Muscle layer of duodenum (tissue), 2 donors: ENCODE results near the gene ANKH.
"Not testable (repeated sequence)": the region's sequence is repeated elsewhere in the genome, so short reads cannot be mapped to it uniquely, and the experiment has no call there.

ENCODE experiments used
- H3K27ac ChIP-seq: one replicate; pipeline ENCODE4 v1.7.0; 2013; ENCODE audit warnings: mild to moderate bottlenecking, low read length
- H3K27me3 ChIP-seq: one replicate; pipeline ENCODE4 v1.7.0; 2013; ENCODE audit warnings: low read depth, mild to moderate bottlenecking, control low read depth, low read length
- H3K36me3 ChIP-seq, 2 donors: one replicate each; pipeline ENCODE4 v1.7.0; 2013; ENCODE audit warnings: low read length in 2 of 2, control low read depth in 1 of 2, mild to moderate bottlenecking in 1 of 2; ENCODE audit not compliant: insufficient read depth in 2 of 2, control insufficient read depth in 1 of 2
- H3K4me1 ChIP-seq, 2 donors: one replicate each; pipeline ENCODE4 v1.7.0; 2013; ENCODE audit warnings: low read length in 2 of 2, mild to moderate bottlenecking in 2 of 2, control low read depth in 1 of 2, moderate library complexity in 1 of 2; ENCODE audit not compliant: insufficient read depth in 2 of 2, control insufficient read depth in 1 of 2
- H3K4me3 ChIP-seq, 2 donors: one replicate each; pipeline ENCODE4 v1.7.0; 2013; ENCODE audit warnings: low read length in 2 of 2, low read depth in 1 of 2, mild to moderate bottlenecking in 1 of 2
- H3K9me3 ChIP-seq, 2 donors: one replicate each; pipeline ENCODE4 v1.7.0; 2013; ENCODE audit warnings: low read length in 2 of 2, control low read depth in 1 of 2, mild to moderate bottlenecking in 1 of 2; ENCODE audit not compliant: control insufficient read depth in 1 of 2
- donor health status: healthy.

ANKH gene

DNA sequence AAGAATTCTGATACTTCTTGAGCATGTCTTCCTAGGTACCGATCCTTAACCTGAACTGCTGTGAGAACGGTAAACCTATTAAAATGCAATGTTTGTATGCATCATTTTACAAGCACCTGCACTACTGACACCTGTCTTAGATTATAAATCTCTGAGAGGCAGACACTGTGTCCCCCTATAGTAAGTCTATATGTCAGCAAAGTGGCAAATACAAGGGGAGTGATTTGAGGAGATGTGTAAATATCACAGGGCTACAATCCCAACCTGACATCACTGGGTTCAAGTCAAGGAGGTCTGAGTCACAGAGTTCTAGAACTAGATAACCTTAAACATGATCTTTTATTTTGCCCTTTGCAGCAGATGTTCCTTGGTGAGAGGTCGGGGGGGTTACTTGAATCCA, 64.1 kb downstream of the ANKH start:
- H3K9me3 ChIP-seq = no peaks in the 10 kb centered on the region
- peaks cover 0 to 2% of the 10 kb centered on the region in 2 donors for H3K4me1 ChIP-seq
- H3K27me3 ChIP-seq = no peaks in the 10 kb centered on the region
- no peak overlapping the region for H3K27ac ChIP-seq
- no peaks in the 10 kb centered on the region for H3K36me3 ChIP-seq
- H3K4me3 ChIP-seq = no peak overlapping the region

DNA sequence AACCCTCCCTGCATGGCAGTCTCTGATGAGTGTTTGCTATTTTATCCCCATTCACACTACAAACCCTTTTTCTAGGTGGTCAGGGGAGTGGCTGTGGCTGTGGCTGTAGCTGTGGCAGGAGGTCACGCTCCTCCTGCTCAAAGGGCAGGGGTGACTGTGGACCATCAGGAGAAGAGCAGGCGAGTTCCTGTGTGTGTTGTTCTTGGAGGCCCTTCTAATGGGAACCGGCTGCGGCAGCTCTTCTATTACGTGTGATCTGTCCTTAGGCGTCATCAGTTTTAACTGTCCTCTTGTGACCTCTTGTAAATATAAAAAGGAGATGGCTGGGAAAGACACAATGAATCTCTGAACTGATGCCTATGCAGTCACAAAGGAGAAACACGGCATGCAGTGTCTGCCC, 65.1 kb downstream of the ANKH start:
- Histone ChIP-seq H3K4me3 (no peak overlapping the region), H3K27ac (no peak overlapping the region), H3K27me3 (no peaks in the 10 kb centered on the region), H3K4me1 (peaks cover 0 to 2% of the 10 kb centered on the region in 2 donors), H3K36me3 (no peaks in the 10 kb centered on the region), H3K9me3 (no peaks in the 10 kb centered on the region)

DNA sequence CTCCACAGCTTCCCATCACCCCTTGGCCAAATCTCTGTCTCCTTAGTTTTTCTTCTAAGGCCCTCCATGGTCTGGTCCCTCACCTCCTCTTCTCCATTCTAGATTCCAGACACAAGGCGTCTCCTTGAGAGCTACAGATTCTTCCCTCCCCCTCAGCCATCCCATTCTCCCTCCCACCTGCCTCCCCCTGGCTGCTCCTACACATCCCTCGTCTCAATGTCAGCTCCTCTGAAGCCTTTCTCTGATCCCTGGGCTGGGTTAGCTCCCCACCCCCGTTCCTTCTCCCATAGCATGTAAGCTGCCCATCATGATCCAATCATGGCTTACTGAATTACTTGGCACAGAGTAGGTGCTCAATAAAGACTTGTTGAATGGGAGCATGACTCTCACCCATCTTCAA, 69.0 kb downstream of the ANKH start:
- Histone ChIP-seq H3K4me3 (no peak overlapping the region), H3K27me3 (no peaks in the 10 kb centered on the region), H3K27ac (no peak overlapping the region), H3K36me3 (no peaks in the 10 kb centered on the region), H3K4me1 (peaks cover 0 to 2% of the 10 kb centered on the region in 2 donors), H3K9me3 (no peaks in the 10 kb centered on the region)

DNA sequence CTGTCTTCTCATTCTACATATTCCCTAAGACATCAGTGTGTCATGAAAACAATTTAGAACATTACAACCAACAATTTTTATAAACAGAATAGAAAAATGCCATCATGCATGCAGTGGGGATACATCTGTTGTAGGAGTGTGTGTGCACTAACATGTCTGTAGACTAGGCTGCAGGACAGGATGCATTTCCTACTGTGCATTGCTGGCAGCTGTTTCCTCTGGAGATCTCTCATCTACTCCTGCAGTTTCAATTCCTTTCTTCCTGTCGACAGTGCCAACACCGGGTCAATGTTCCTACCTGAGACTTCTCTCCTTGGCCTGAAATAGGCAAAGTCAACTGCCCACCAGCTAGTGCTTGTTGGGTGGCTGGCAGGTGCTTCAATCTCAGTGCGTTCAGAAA, 69.8 kb downstream of the ANKH start:
- no peaks in the 10 kb centered on the region for H3K9me3 ChIP-seq
- no peak overlapping the region for H3K4me3 ChIP-seq
- H3K36me3 ChIP-seq = no peaks in the 10 kb centered on the region
- no peaks in the 10 kb centered on the region for H3K27me3 ChIP-seq
- peaks cover 0 to 2% of the 10 kb centered on the region in 2 donors for H3K4me1 ChIP-seq
- H3K27ac ChIP-seq = no peak overlapping the region

DNA sequence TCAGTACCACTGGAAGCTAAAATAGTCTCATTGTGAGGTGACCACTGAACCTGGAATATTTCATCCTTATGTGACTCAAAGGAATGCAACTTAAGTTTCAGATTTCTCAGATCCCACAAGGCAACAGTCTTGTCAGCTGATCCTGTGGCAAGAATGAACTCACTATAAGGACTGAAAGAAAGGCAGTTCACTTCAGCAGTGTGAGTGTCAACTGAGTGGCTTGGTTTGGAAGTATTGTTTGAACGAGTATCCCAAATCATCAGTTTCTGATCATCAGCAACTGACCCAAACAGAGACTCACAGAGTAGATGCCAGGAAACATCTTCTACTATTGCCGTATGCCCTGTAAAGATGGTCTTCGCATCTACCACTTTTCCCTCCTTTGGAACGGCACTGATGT, 74.2 kb downstream of the ANKH start:
- H3K27ac ChIP-seq, H3K9me3 ChIP-seq, H3K27me3 ChIP-seq, H3K36me3 ChIP-seq, H3K4me3 ChIP-seq, H3K4me1 ChIP-seq: not testable (repeated sequence)

DNA sequence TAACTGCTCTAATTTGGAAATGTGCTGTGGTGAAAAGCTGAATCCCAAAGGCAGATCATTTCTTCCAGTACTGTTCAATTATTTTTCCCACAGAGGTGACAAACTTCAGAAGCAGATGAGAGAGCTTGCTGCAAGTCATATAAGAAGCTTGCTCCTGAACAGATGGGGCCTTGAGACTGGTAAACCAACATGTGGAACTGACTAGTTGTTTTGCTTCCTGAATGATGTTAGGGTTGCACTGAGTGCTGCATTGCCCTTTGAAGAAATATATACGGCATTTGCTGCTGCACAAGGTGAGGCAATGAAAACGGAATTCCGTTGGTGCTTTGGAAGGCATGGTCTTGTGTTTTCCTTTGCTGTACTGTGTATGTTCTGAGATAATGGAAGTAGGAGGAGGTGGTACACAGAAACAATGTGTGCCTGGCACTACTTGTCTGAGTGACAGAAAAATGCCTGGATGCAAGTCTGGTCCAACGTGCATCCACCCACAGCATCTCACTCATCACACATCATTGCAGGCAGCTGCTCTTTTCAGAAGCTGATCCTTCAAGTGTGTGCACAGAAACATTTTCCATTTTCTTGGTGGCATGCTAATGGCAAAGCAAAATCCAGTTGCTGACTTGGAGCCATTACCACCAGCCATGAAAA, 76.9 kb downstream of the ANKH start:
- H3K27me3 ChIP-seq = no peaks in the 10 kb centered on the region
- H3K9me3 ChIP-seq = no peaks in the 10 kb centered on the region
- no peaks in the 10 kb centered on the region for H3K4me1 ChIP-seq
- H3K36me3 ChIP-seq = peaks cover 0 to 4% of the 10 kb centered on the region in 2 donors
- no peak overlapping the region for H3K4me3 ChIP-seq
- no peak overlapping the region for H3K27ac ChIP-seq

DNA sequence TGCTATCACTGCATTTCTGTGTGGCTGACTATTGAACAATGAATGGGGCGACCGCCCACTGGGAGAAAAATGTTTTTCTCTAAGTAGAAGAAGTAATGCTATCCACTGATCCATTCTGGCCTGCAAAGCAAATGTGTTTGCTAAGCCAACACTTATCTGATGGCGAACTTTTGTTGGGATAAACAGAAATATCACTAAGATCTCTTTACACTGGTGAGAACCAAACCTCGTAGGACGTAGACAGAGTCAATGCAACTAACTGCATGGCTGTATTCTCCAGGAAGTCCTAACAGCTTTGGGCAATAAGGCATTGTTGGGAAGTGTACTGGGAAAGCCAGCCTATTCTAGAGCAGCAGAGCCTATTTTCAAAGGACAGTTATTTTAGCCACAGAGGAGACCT, 77.7 kb downstream of the ANKH start:
- H3K9me3 ChIP-seq = no peaks in the 10 kb centered on the region
- no peak overlapping the region for H3K4me3 ChIP-seq
- H3K4me1 ChIP-seq = no peaks in the 10 kb centered on the region
- H3K27me3 ChIP-seq = no peaks in the 10 kb centered on the region
- peaks cover 0 to 4% of the 10 kb centered on the region in 2 donors for H3K36me3 ChIP-seq
- H3K27ac ChIP-seq = no peak overlapping the region

DNA sequence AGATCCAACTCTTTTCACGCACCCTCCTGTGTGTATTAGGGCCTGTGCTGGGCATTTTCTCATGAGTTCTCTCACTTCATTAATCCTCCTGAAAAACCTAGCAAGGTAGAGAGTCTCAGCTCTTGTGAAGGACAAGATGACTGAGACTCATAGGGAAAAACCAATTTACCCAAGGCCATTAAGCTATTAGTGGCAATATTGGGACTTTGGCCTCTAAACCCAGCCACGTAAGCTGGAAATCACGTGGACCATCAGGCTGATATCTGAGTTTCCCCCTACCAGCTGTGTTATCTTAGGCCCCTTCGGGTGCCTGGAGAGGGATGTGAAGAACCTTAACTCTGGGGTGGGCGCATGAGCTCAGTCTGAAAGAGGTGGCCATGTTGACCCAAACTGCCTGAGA, 80.7 kb downstream of the ANKH start:
- no peak overlapping the region for H3K4me3 ChIP-seq
- no peaks in the 10 kb centered on the region for H3K27me3 ChIP-seq
- no peak overlapping the region for H3K27ac ChIP-seq
- H3K36me3 ChIP-seq = peaks cover 0 to 4% of the 10 kb centered on the region in 2 donors
- no peaks in the 10 kb centered on the region for H3K9me3 ChIP-seq
- no peaks in the 10 kb centered on the region for H3K4me1 ChIP-seq

DNA sequence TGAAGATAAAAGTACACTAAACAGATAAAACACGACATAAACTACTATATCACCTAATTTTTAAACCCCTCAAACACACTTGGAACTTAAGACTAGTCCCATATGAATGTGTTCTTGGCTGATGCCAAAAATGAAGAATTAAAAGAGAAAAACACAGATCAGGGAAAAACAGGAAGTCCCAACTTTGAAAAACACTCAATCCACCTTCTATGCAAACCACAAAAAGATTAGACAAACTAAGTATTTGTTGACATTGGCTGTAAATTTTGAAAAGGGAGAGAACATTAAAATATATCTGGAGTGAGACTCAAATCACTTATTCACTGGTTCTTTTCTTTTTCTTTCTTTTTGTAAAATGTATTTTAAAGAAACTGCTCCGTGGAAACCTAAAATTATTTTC, 81.4 kb downstream of the ANKH start:
- H3K9me3 ChIP-seq = no peaks in the 10 kb centered on the region
- H3K4me3 ChIP-seq = no peak overlapping the region
- H3K36me3 ChIP-seq = peaks cover 0 to 4% of the 10 kb centered on the region in 2 donors
- H3K27me3 ChIP-seq = no peaks in the 10 kb centered on the region
- H3K4me1 ChIP-seq = no peaks in the 10 kb centered on the region
- no peak overlapping the region for H3K27ac ChIP-seq

DNA sequence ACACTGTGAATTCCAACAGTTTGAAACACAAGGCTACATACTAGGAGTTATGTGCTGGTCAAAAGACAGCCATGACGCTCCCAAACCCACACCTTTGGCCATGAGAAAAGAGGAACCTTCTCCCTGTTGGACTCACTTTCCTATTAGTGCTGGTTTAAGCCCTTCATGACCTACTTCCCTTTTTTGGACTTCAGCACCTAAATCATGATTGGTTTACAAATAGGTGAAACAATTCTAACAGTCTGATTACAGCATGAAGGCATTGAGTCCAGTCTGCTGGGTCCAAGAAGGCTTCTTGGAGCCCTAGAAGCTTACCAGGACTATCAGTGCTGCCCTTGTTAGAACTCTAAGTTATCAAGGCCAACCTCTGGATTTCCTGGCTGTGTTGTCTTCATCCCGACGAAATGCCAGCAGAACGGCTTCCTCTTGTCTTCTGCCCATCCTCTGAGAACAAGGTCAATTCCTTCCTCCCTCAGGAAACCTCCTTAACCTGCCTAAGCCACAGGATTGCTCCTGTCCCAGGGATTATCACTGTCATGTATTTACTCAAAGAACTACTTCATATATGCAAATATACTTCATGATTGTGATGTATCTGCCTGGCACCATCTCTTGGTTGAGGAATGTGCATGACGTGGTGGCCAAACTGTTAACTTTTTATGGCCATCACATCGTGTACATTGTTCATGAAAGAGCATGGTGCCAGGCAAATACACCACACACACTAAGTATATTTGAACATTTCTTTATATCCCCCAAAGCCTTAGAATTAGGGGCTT, 83.6 kb downstream of the ANKH start:
- Histone ChIP-seq H3K4me1 (no peaks in the 10 kb centered on the region), H3K27ac (no peak overlapping the region)

DNA sequence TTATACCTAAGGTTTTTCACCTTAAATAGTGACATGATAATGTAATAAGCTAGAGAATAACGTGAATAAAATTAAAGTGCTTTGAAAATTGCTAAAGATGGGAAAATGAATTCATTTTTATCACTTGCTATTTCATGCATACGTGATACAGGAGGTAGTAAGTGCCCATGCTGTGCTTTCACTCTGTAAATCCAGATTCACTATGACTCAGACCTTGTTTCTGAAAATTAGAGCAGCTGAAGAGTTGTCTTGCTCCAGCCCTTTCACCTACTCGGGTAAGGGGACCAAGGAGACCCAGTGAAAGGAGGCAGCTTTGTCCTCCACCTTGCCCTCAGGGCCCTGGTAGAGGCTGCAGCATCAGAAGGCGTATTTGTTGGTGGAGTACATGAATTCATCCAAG, 87.9 kb downstream of the ANKH start:
- H3K9me3 ChIP-seq = no peaks in the 10 kb centered on the region
- no peaks in the 10 kb centered on the region for H3K36me3 ChIP-seq
- no peak overlapping the region for H3K27ac ChIP-seq

More for the DNA sequence above, 83.6 kb downstream of the ANKH start:
- Histone ChIP-seq H3K27me3 (no peaks in the 10 kb centered on the region), H3K36me3 (no peaks in the 10 kb centered on the region), H3K9me3 (no peaks in the 10 kb centered on the region), H3K4me3 (no peak overlapping the region)

DNA sequence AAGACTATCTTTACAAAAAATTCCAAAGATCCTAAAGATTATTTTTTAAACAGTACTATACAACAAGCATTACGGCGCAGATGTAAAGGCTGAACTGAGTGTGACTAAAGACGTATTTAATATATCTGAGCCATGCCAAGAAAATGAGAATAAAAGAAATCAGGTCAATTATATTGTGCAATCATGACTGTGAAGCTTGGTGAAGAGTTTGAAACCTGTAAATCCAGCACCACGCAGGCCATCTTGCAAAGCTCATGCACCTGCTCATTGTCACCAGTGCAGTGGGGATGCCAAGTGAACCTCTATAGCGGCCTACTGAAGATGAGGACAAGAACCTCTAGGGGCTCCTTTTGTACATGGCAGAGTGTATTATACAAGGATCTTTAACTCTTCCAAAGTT, 89.0 kb downstream of the ANKH start:
- H3K9me3 ChIP-seq = no peaks in the 10 kb centered on the region
- no peaks in the 10 kb centered on the region for H3K36me3 ChIP-seq
- H3K4me1 ChIP-seq = no peaks in the 10 kb centered on the region
- H3K27ac ChIP-seq = no peak overlapping the region
- H3K4me3 ChIP-seq = no peak overlapping the region
- no peaks in the 10 kb centered on the region for H3K27me3 ChIP-seq

More for the DNA sequence above, 87.9 kb downstream of the ANKH start:
- Histone ChIP-seq H3K4me3 (no peak overlapping the region), H3K27me3 (no peaks in the 10 kb centered on the region), H3K4me1 (no peaks in the 10 kb centered on the region)
